GM18861 (cell line): Measurements from ENCODE around the gene TNIK.
"Not testable (repeated sequence)": the region's sequence is repeated elsewhere in the genome, so short reads cannot be mapped to it uniquely, and the experiment has no call there.

Experiments used
- ATAC-seq: cut with Tn5 transposase; IDR thresholded peaks from one replicate; pipeline ENCODE4 v1.9.1; 2021; ENCODE audit not compliant: unreplicated experiment

The TNIK gene

DNA sequence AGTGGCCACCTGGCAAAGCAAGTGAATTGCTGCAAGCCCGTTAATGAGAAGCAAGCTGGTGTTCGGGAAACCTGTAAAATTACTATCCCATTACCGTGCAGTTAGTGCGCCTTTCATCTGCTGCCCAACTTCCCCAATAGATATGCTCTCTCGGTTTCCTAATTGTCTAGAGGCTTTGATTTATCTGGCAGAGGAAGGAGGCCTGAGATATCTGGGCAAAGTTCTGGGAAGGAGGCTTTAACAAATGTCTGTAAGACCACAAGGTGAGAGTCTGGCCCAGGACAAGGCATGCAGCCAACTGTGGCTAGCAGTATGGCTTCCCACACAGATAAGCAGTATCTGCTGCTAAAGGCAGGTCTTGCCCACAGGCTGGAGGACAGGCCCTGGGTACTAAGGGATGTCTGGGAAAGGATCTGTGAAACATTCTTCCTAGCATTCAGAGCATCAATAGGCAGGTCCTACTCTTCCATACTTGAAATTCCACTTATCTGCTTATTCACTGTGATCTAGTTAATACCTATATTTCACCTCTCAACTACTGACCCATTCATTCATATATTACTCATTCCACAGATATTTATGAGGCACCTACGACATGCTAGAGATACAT, 303.7 kb downstream of the TNIK start:
- no peak for ATAC-seq

DNA sequence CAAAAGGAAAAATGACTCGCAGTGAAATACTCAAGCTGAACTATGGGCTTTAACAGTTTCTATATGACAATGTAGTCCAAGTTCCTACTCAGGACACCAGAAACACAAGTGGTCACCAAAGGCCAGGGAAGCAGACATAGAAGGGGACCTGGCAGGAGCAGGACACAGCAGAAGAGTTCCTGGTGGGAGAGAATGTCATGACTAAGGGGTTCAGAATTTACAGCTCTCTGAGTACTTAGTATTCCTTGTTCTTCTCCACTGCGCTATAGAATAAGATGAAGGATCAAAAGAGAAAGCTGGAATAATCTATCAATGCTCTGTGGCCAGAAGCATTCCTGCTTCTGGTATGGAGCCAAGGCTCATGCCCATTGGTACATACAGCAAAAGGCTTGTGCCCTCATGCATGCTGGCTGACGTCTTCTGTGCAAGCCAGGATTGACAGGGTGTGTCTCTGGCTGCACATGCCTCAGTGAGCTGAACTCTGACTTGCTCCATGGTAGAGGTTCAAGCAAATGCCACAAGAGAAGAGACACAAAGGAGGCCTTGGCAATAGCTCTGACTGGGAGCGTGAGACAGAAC, 305.0 kb downstream of the TNIK start:
- ATAC-seq, result no peak

DNA sequence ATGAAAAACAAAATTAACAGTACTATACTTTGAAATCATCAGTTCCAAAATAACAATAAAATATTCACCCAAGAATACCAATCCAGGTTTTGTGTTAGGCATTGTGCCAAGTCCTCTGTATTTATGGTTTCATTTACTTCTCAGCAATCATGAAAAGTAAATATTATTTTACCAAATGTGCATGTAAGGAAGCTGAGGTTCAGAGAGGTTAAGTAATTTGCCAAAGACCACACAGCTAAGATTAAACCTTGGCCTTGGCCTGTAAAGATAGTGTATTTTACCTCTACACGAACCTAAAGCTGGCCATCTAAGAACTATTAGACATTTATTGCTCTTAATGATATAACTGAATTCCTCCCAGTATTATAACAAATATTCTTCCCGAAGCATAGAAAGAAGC, 309.3 kb downstream of the TNIK start:
- ATAC-seq, result no peak

DNA sequence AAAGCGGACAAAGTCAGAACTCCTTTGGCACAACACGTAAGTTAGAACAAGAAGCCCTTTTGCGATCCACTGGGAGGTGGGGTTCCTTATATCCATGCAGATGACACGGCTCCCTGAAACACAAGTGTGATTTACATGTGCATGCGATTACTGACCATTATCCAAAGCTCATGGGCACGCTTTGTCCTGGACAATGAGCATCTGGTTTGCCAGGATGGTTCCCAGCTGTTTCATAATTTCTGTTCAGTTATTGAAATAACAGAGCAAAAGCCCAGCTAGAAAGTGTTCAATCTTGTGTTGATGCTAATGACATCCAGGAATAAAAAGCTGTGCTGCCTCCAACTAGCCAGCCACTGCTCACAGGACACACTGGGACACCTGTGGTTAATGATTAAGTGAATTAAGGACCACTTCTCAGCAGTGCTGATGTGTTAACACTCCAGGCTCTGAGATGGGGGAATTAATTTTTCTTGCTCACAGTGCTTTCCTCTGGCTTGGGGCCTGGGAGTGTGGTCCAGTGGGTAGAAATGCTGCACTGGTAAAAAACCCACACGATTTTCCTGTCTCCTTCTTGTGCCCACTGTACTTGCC, 310.6 kb downstream of the TNIK start:
- ATAC-seq, result no peak

DNA sequence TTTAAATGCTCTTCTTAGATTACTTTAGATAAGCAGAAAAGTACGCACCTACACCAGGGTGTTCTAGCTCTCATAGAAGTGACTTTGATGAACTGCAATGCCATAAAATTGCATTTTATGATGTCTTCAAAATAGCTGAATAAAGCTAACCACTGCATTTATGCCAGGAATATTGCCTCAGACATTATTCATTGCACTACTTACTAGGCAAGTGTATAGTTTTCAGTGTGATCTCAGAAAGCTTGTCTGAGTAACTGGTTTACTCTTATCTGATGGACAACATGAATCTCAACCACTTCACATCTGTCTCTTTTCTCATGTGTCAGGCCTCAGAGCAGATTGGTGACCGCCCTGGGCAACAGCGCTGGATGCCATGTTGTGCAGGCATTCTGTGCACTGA, 314.4 kb downstream of the TNIK start:
- no peak for ATAC-seq

DNA sequence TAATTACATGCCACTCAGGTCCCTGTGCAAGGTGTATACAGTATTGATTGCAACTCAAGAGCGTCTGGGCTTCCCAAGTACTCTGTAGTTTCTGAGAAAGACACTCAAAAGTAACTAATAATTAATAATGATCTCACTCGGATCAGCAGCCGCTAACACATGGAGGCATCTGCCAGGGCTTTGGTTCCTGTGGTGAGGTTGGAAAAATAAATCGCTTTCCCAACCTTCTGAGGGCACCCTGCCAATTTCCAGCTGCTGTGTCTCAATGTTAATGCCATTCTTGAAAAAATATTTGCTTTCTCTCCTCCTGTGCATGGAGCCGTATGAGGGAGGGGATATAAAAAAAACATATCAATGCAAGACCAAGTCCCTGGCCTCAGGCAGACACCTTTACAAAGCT, 317.2 kb downstream of the TNIK start:
- ATAC-seq, result no peak

DNA sequence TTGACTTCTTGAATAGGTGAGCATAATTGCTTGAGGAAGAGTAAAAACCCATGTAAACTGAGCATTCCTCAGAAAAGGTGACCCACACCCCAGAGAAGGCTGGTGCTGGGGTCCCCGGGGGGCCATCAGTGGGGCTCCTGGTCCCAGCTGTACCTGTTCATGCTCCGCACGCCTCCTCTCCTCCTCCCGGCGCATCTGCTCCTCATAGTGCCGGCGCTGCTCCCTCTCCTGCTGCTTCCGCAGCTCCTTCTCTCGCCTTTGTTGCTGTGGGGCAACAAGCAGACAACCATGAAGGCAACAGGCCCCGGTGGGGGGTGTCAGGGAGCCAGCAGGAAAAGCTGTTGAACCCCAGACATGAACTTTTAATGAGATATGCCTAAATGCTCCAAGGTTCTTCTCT, 320.0 kb downstream of the TNIK start:
- no peak for ATAC-seq

DNA sequence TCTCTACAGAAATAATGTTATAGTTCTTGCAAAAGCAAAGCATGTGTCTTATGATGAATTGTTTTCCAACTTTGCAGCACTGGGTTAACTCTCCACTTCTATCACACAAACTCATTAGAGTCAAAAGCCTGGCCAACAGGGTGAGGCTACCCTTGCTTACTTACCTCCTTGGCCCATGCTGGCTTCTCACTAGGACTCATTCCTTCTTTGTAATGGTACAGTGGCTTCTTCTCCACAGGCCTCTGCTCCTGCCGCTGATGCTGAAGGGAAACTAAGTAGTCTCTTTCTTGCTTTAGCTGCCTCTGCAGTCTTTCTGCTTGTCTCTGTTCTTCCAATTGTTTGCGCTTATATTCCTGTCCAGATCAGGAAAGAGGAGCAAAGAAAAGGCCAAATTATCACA, 322.2 kb downstream of the TNIK start:
- ATAC-seq, result no peak

DNA sequence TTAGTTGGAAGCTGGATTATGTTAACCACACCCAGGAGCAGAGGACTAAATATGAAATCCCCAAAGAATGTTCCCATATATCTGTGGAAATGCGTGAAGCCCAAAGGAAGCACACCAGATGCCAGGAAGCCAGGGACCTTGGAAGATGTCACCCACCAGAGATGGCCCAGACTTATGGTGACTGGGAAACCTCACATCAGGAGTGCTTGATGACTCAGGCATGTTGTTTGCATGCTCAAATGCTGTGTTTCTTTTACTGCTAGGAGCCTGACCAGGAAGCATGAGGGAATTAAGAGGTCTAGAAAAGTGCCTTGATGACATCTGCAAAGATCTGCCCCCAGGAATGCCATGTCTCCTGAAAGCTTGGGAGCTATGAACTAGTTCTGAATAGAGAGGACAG, 324.7 kb downstream of the TNIK start:
- ATAC-seq, result no peak

DNA sequence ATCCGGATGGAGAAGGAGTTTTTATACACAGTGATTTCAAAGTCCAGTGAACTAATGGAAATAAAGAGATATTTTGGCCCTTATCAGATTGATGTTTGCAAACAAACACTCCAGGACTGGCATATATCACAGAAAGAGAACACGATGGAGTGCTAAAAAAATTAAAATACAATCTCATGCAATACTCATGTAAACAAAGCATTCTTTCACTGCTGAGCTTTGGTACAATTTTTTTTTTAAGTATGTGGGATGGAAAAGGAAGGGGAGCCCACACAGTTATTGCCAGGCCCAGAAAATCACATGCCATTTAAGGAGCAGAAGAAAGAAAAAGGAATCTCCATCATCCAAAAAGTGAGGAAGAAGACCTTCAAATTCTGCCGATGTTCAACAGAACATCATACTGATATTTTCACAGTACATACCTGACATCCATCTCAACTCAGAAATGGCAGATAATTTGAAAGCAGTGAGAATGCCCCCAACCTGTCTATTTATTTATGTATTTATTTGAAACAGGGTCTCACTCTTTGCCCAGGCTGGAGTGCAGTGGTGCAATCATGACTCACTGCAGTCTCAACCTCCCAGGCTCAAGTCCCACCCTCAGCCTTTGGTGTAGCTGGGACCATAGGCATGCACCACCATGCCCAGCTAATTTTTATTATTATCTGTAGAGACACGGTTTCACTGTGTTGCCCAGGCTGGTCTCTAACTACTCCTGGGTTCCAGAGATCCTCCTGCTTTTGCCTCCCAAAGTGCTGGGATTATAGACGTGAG, 326.2 kb downstream of the TNIK start:
- ATAC-seq, result no peak

DNA sequence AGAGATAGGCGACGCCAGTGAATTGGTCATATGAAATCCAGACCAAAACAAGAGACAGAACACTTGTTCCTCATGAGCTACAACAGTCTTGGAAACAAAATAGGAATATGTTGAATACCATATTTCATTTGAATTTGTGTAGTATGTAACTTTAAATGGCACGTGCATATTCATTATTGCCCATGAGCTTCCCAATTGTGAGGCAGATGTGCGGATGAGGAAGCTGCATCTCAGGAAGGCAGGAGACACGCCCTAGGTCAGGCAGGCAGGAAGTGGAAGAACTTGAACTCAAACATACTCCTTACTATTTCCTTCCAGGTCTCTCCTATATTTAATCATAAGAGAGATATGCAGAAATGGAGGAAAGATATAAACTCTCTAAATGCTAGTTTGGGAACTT, 326.9 kb downstream of the TNIK start:
- ATAC-seq, result no peak

DNA sequence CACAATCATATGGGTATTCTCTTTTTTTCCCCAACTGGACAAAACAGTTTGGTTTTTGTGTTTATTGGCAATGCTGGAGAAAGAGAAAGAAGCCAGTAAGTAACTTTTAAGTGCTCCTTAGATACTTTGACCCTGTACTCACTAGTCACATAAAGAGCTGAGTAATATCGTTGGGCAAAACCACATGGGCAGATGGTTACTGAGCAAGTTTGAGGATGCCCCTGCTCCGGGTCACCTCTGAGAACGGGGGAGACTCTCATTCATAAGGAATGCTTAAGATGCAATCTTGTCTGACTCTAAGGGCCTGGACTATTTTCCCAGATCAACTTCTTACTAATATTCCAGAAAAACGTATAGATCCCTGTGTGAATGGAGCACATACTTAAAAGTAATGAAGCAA, 327.3 kb downstream of the TNIK start:
- ATAC-seq, result no peak

DNA sequence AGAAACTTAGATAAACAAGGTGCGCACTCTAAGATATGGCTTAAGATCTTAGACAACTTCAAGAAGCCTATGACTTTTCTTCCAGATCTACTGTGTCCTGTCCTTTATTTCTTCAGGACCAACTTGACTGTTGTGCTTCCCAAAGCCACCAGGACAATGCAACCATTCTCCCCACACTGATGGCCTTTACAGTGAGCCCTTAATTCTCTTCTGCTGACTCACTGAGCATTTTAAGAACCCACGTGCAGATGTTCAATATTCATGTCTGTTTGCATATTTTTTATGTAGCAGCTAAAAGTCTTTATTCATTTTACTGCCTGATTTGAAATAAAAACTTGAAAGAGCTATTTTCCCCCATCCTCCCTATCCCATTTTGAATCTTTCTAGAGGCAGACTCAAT, 330.4 kb downstream of the TNIK start:
- no peak for ATAC-seq

DNA sequence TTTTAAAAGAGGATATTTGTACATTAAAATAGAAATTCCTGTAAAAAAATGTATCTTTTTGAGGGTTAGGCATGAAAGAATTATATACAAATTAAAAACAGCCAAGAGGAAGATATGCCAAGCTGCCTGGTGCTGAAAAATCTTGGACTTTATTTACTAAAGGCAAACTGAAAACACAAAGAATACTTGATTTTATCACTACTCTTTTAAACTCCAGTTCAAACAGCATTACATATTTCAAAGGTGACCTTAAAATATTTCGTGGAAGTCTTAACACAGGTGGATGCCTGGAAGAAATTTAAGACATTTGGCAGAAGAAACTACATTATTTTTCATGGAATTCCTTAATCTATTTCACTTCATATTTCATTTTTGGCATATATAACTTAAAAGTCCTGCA, 332.6 kb downstream of the TNIK start:
- ATAC-seq, result no peak

DNA sequence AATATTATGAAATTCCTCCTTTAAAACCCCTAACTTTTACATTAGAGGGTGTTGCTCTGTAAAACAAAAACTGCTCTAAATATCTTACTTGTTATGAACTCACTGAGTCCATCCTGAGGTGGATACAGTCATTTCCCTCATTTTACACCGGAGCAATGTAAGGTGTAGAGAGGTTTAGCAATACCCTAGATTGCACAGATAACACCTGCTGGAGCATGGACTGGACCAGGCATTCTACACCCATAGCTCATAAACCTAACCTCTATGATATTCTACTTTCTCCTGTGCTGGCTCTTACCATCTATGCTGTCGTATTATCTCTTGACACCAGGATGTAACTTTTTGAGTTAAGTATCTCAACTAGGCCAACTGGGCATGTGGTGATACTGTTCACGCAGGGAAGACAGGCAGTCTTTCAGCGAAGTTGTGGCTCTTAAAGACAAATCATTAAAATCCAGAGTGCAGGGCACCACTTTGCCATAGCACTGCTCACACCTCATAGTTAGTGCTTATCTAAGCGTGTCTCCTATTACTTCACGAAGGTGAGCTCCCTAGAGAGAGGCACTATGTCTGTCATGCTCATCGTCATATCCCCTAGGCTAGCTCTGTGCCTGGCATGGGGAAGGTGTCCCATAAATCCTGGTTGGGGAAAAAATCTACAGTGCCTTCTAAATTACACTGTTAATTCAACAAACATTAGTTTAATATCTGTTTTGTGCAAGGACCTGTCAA, 333.6 kb downstream of the TNIK start:
- ATAC-seq, result no peak

DNA sequence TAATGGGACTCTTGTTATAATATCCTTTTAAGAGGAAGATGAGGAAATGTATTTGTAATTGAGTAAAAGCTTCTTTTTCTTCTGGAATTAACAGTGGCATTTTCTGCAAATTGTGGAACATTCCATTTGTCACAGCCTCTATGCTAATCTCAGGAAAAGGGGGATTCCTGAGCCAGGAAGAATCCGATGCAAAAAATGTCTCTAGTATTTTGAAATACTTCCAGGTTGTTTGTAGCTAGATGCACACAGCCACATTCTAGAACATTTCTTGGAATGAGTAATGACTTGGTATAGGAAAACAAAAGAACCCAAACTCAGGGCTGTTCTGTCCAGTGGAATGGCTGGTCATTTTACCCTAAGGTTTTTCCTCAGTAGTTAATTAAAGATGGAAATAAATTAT, 335.2 kb downstream of the TNIK start:
- no peak for ATAC-seq

DNA sequence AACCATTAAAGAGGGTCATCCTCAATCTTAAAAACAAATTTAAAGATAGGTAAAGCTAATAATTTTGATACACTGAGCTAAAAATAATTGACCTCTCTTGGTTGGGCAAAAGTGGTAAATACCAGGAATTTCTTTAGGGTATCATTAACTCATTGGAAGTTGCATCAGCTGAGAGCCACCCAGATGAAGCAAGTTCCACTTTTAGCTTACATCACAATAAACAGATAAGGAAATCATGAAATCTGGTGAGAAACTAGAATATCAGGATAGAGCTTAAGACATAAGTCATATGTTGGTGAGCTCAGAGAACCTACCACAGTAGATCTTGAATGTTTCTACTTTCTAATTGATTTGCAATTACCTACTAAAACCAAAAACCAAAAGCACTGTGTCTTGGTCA, 336.3 kb downstream of the TNIK start:
- ATAC-seq, result no peak

DNA sequence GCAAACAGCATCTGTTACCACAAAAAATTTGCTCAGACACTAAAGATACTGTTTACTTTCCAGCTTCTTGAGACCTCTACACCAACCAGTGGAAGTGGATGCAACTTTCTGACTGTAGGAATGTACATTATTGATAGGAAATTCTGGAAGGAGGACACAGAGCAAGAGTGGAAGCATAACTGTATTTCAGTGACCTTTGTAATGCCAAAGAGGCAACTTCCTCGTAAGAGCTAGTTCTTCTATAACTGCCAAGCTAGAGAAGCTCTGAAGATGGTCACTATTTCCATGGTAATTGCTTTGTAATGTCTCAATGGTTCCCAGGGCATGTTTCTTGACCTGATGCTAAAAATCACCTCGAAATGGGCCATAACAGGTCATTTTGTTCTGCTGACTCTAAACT, 337.3 kb downstream of the TNIK start:
- no peak for ATAC-seq

DNA sequence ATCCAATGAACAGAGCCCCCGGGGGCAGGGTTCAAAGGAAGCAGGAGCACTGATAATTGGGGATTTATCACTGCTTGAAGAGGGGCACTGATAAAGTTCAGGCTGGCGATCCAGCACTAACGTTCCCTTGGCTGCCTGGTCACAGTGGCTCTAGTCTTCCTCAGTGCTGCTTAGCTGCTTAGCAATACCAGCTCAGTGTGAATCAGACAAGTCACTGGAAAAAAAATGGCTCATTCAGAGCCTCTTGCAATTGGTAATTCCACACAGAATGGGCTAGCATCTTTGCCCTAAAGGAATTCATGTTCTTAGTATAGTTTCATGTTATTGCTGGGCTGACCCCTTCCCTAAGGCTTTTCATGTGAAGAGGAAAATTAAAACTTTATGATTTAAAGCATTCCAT, 338.0 kb downstream of the TNIK start:
- no peak for ATAC-seq

DNA sequence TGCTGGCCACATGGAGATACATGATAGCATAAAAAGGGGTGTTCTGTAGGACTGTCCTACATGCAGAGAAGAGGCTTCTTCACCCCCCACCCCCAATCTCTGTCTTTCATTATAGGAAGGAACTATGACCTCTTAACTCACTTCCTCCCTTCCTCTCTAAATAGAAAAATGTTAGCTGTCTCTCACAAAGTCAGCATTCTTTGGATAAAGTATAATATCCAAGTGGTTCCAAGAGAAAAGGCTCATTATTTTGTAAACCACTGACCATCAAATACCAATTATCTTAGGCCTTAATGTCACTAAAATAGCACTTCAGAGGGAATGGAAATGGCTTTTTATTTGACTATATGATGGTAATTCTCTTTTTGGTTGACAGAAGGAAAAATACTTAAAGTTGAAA, 338.4 kb downstream of the TNIK start:
- ATAC-seq, result no peak

DNA sequence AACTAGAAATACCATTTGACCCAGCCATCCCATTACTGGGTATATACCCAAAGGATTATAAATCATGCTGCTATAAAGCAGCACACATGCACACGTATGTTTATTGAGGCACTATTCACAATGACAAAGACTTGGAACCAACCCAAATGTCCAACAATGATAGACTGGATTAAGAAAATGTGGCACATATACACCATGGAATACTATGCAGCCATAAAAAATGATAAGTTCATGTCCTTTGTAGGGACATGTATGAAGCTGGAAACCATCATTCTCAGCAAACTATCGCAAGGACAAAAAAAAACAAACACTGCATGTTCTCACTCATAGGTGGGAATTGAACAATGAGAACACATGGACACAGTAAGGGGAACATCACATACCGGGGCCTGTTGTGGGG, 340.8 kb downstream of the TNIK start:
- ATAC-seq, result not testable (repeated sequence)

DNA sequence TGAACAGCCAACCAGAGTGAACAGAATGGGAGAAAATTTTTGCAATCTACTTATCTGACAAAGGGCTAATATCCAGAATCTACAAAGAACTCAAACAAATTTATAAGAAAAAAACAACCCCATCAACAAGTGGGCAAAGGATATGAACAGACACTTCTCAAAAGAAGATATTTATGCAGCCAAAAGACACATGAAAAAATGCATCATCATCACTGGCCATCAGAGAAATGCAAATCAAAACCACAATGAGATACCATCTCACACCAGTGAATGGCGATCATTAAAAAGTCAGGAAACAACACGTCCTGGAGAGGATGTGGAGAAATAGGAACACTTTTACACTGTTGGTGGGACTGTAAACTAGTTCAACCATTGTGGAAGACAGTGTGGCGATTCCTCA, 341.2 kb downstream of the TNIK start:
- not testable (repeated sequence) for ATAC-seq
